ENCODE results near the gene HIVEP1.
"Not testable (repeated sequence)": the region's sequence is repeated elsewhere in the genome, so short reads cannot be mapped to it uniquely, and the experiment has no call there.

Gene HIVEP1

DNA sequence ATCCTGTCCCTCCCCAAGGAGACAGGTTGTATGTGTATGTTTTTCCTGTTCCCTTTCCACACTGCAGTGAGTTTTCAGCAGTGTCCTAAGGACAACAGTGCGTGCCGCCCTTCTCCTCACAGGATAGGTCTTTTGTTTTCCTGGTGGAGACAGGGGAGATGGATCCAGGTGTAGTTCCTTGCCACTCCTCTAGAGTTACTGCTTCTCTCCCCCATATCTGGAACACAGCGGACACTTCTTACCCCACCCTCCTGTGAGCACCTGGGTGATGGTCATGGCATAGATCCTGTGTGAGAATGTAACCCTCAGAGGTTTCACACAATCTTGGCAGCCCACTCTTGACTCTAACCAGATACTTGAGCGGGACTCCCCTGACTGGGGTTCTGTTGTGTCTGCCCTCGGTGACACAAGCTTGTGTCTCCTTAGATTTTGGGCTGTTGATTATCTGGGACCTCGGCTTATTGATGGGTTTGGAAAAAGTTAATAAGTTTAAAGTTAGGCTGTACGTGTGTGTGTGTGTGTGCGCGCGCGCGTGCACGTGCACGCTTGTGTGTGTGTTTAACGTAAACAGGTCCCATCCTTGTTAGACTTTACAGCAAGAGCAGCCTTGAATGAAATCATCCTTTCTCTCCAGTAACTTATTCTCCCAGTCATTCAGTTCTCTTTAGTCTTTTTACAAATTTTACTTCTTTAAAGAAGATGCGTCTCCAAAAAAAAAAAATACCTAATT, 146.7 kb downstream of the HIVEP1 start:
- DNase-seq (ENCODE audit: low read depth in 2 of 2): no peak

GRCh38 chr6:12160326-12160725, 148.2 kb downstream of the HIVEP1 start:
- DNase-seq (ENCODE audit: low read depth in 2 of 2): no peak

DNA sequence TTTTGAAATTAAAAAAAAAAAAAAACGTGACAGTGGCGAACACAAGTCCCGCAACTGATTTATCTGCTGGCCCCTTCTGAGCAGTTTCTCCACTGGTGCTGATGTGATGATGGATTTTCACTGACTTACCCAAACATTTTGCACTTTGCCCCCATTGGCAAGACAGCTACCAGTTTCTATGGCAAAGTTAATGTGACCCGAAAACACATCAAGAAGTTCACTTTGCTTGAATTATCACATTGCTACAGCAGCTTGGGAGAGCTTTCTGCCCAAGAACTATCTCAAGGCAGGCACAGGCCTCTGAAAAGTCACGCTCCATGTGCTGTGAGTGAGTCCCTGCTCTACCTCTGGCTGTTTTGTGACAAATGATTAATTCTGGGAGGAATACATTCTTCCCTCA, 150.1 kb downstream of the HIVEP1 start:
- DNase-seq (ENCODE audit: low read depth in 2 of 2): no peak

- no peak for DNase-seq (ENCODE audit: low read depth in 2 of 2)
Observed at GRCh38 chr6:12163149-12163548, 151.0 kb downstream of the HIVEP1 start.

DNA sequence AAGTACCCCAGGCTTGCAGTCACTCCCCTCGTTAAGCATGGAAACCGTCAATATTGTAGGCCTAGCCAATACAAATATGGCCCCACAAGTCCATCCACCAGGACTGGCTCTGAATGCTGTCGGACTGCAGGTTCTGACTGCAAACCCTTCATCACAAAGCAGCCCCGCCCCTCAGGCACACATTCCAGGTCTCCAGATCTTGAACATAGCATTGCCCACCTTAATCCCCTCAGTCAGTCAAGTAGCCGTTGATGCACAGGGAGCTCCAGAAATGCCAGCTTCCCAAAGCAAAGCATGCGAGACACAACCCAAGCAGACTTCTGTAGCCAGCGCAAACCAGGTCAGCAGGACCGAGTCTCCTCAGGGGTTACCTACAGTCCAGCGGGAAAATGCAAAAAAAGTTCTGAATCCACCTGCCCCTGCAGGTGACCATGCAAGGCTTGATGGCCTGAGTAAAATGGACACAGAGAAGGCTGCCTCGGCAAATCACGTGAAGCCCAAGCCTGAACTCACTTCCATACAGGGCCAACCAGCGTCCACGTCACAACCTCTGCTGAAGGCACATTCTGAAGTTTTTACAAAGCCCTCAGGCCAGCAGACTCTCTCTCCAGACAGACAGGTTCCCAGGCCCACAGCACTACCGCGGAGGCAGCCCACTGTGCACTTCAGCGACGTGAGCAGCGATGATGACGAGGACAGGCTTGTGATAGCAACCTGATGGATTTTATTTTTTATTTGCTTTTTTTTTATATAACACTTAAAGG, 151.8 kb downstream of the HIVEP1 start:
- DNase-seq (ENCODE audit: low read depth in 2 of 2): no peak

DNA sequence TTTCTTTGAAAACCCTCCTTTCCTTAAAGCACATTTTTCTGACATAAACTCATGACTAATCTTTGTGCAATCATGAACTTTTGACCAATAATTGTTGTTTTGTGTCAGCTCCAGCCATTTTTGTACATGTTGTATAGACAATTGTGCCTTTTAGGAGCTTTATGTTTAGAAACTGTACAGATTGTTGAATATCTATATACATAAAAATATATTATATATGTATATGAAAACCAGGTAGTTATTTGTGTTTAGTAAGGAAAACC, 152.3 kb downstream of the HIVEP1 start:
- DNase-seq (ENCODE audit: low read depth in 2 of 2): no peak

- DNase-seq (ENCODE audit: low read depth in 2 of 2): no peak
Observed at GRCh38 chr6:12165297-12165696, 153.2 kb downstream of the HIVEP1 start.

DNA sequence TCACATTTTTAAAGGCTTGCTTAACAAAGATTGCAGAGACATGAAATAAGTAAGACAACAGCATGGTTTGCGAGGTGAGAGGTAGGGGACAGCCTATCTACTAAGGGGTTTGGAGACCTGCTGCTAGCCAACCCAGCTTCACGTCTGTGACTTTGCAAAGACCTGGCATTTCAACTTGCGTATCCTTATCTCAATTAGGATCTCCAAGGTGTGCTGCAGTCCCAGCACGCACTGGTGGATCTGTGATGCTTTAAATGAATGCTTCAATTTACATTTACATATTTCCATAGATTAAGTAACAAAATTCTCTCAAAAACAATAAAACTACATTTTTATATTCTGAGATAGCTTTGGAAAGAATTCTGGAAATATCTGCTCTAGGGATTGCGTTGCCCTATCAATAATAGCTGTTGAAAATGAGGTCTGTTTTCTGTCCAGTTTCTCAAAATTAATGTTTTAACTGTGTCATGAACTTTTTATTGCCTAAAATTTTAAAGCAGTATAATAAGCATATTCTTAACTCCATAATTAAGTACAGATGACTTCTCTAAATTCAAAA, 153.7 kb downstream of the HIVEP1 start:
- DNase-seq (ENCODE audit: low read depth in 2 of 2): no peak

- DNase-seq (ENCODE audit: low read depth in 2 of 2): no peak
Observed at GRCh38 chr6:12169377-12169776, 157.3 kb downstream of the HIVEP1 start.

DNA sequence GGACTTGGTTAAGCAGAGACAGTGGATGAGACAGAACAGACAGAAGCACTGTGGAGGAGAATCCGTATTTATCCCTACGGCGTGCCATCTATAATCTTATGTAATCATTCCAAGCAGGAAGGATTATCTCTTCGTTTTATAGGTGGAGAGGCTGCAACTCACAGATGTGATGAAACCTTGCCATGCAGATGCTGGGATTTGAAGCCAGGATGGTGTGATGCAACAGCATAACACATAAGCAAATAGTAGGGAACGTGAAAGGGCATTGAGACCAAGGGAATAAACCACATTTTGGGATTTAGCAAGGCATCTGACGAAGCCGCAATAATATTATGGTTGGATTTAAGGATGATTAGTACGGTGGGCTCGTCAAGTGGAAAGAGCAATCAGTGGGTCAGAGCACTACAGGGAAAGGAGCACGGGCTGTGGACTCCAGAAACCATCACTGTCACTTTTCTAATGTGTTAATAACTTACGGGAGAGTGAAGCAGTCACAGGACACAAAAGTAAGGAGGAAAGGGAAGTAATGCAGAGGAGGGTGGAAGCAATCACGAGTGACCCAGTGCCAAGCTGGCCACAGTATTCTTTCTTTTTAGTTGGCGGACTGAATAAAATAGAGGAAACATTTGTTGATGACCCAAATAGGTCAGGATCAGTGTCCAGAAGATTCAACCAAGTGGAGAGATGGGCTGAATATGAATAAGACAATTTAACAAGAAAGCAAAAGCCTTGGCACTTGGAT, 158.4 kb downstream of the HIVEP1 start:
- no peak for DNase-seq (ENCODE audit: low read depth in 2 of 2)

GRCh38 chr6:12171717-12172116, 159.6 kb downstream of the HIVEP1 start:
- DNase-seq (ENCODE audit: low read depth in 2 of 2): no peak

DNA sequence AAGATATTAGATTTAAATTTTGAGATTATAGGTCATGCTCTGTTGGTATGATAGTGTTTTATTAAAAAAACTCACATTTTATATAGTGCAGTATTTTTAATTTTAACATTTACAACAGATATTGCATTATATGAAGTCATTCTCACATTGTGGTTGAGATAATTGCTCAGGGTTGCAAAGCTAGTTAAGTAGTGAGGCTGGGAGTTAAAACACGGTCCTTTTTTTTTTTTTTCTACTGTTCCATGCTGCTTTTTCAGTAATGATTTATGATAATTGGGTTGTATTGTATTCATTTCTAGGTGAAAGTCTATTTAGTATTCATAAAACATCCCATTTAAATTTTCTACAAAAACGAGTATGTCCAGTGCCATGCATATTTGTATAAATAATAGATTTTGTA, 160.5 kb downstream of the HIVEP1 start:
- DNase-seq (ENCODE audit: low read depth in 2 of 2): no peak

DNA sequence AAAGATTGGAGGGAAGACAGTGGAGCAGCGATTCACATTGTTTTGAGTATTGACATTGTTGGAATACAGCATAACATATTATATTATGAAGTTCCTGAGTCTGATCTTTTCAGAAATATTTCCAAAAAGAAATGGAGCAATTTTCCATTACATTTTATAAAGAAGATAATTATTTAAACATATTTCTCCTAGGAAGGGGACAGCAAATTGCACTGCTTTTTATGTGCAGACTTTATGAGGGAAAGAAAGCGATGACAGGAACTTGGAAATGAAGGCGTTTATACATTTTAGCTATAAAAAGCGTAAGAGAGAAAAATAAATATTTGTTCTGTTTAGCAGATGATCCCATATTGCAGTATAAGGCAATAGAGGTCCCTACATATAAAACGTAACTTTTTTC, 161.1 kb downstream of the HIVEP1 start:
- DNase-seq (ENCODE audit: low read depth in 2 of 2): no peak

DNA sequence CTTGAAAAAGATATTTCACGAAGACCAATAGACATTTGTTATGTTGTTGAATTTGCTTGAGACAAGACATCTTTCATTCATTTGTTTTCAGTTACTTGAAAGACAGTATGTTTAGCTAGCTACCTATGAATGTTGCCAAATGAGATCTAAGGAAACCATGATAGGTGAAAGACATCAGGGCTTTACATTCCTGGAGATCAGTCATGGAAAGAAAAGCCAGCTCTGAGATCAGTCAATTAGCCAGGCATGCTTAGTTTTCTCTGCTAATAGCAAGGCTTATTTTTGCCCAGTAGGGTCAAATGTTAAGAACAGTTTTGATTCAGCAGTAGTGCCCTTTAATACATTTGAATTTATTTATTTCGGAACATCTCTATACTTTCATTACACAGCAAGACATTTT, 161.5 kb downstream of the HIVEP1 start:
- DNase-seq (ENCODE audit: low read depth in 2 of 2): no peak

- no peak for DNase-seq (ENCODE audit: low read depth in 2 of 2)
Observed at GRCh38 chr6:12174878-12175277, 162.8 kb downstream of the HIVEP1 start.

- no peak for DNase-seq (ENCODE audit: low read depth in 2 of 2)
Observed at GRCh38 chr6:12175626-12176025, 163.5 kb downstream of the HIVEP1 start.

DNA sequence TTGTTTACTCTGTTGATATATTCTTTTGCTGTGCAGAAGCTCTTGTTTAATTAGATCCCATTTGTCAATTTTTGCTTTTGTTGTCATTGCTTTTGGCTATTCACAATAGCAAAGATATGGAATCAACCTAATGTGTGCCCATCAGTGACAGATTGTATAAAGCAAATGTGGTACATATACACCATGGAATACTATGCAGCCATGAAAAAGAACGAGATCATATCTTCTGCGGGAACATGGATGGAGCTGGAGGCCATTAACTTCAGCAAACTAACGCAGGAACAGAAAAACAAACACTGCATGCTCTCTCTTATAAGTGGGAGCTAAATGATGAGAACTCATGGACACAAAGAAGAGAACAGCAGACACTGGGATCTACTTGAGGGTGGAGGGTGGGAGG, 164.7 kb downstream of the HIVEP1 start:
- DNase-seq (ENCODE audit: low read depth in 2 of 2): not testable (repeated sequence)

DNA sequence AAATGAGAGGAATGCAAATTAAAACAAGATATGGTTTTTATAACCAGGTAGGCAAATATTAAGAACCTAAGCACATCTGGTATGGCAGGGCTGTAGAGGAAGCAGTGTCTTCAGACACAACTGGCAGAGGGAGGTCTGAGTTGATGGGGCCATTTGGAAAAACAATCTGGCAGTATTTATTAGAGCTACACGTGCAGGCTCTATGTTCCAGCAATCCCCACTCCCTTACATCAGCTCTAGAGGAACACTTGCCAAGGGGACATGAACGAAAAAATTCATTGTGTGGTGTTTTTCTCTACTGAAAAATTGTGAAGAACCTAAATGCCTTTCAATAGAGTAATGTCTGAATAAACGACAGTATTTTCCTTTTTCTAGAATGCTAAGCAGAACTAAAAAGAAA, 166.4 kb downstream of the HIVEP1 start:
- no peak for DNase-seq (ENCODE audit: low read depth in 2 of 2)

- DNase-seq (ENCODE audit: low read depth in 2 of 2): no peak
Observed at GRCh38 chr6:12181481-12181880, 169.4 kb downstream of the HIVEP1 start.

DNA sequence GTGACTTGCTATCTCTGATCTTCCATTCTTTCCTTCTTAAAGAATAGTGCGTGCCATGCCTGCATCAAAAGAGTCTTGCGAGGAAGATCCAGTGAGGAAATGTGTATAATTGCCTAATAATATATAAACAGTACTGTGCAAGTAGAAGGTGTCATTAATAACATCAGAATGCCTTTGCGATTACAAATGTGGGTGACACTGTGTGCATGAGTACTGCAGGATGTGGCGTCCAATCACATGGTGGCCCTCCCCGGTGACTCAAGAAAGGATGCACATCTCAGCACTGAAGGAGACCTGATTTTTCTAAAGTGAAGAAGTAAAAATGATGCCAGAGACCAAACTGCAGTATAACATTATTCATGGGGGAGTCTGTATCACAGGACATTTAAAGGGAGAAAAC, 170.6 kb downstream of the HIVEP1 start:
- DNase-seq (ENCODE audit: low read depth in 2 of 2): no peak

GRCh38 chr6:12185081-12185673, 173.1 kb downstream of the HIVEP1 start:
- DNase-seq (ENCODE audit: low read depth in 2 of 2): no peak

DNA sequence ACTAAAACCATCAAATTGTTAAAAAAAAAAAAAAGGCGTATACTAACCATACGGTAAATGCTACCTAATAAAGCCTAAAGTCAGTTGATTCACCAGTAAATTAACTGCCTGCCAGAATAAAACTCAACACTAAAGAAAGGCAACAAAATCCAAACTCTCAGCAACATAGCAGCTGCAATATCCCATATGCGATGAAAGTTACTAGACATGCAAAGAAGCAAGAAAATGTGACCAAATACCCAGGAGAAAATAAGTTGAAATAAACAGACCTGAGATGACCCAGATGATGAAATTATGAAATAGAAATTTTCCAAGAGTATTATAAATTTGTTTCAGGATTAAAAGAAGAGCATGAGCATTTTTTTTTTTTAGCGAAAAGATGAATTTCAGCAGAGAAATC, 174.4 kb downstream of the HIVEP1 start:
- no peak for DNase-seq (ENCODE audit: low read depth in 2 of 2)

All from fibroblast of skin of left biceps (primary cell).